GM21717 (cell line): ENCODE data around the gene IGF2.

Source experiments
- ATAC-seq: cut with Tn5 transposase; IDR thresholded peaks from one replicate; pipeline ENCODE4 v1.9.1; 2021; ENCODE audit warnings: mild to moderate bottlenecking, moderate library complexity; ENCODE audit not compliant: unreplicated experiment

The IGF2 gene

GRCh38 chr11:2169626-2170570, 30.7 kb upstream of the IGF2 start:
- ATAC-seq = no peak

DNA sequence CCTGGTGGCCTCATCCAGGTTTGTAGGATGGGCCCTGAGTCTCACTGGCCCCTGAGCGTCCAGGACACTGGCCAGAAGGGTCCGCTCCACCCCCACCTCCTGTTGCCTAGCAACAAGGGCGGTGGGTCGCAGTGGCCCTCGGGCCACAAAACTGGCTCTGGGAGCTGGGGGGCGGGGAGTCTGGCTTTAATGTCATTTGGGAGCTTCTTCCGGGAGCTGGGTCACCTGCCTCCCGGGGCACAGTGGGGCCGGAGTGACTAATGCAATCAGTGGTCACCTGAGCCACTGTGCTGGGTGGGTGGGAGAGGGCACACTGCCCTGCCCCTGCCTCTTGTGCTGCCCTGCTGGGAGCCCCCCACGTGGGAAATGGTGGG, 29.8 kb upstream of the IGF2 start:
- ATAC-seq = no peak

GRCh38 chr11:2168286-2169004, 29.3 kb upstream of the IGF2 start:
- no peak for ATAC-seq

GRCh38 chr11:2167141-2168045, 28.2 kb upstream of the IGF2 start:
- ATAC-seq = no peak

GRCh38 chr11:2166091-2166851, 27.1 kb upstream of the IGF2 start:
- no peak for ATAC-seq

DNA sequence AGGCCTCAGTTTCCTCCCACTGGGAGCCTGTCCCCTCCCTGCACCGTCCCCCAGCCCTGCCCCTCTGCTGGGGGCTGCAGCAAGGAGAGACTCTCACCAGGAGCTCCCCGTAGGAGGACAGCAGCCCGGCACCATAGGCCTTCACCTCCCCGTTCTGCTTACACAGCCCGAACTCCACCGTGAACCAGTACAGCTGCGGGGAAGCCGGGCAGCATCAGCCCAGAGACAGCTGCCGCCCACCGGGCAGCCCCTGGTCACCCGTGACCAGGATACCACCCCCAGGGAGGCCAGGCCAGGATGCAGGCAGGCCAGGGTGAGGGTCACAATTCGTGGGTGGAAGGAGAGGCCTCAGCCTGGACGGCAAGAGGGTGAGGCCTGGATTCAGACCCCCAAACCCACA, 26.4 kb upstream of the IGF2 start:
- ATAC-seq = no peak

DNA sequence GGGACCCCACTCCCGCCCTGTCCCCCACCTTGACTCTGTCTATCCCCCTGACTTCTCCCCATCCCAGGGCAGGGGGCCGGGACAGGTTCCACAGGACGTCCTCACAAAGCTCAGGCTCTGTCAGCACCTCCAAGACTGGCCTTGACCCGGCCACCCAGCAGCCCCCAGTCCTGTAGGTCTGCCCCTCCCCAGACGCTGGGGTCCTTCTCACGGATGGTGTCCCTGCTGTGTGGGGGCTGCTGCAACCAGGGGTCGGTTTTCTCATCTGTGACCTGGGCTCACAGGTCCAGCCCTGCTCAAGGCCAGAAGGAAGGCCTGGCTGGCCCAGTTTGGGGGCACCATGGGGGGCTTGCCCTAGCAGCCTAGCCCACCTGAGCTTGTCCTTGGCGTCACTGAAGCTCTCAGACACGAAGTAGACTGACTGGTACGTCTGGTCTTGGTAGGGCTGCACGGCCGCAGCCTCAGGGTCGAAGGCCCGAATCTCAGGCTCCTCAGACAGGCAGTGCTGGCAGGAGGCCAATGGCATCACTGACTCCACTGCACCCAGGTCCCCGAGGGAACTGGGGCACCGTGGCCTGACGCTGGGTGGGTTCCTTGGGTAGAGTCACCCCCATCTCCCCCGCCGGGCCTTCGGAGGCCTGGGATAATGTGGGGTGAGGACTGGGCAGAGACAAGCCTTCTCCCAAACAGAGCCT, 25.8 kb upstream of the IGF2 start:
- no peak for ATAC-seq

DNA sequence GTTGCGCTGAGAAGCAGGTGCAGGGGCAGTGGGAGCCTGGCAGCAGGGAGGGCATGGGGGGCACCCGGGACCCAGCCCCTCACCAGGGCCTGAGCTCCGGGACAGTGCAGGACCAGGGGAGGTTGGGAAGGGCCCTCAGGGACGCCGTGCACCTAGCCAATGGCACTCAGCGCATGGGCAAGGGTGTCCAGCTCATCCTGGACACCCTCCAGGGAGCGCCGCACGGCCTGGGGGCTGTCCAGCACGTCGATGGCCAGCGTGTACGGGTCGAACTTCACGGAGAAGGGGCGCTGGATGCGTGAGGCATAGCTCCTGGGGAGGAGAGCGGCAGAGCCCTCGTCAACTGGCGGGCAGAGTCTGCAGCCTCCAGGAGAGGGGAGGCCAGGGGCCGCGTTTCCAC, 24.9 kb upstream of the IGF2 start:
- no peak for ATAC-seq

- ATAC-seq = no peak
Observed at GRCh38 chr11:2163428-2163978, 24.3 kb upstream of the IGF2 start.

- ATAC-seq = no peak
Observed at GRCh38 chr11:2160736-2161259, 21.6 kb upstream of the IGF2 start, which contains the start of gene INS. TSS of gene INS (minus strand) at chr11:2161209. CDS start at chr11:2160971, 238 bp downstream.

DNA sequence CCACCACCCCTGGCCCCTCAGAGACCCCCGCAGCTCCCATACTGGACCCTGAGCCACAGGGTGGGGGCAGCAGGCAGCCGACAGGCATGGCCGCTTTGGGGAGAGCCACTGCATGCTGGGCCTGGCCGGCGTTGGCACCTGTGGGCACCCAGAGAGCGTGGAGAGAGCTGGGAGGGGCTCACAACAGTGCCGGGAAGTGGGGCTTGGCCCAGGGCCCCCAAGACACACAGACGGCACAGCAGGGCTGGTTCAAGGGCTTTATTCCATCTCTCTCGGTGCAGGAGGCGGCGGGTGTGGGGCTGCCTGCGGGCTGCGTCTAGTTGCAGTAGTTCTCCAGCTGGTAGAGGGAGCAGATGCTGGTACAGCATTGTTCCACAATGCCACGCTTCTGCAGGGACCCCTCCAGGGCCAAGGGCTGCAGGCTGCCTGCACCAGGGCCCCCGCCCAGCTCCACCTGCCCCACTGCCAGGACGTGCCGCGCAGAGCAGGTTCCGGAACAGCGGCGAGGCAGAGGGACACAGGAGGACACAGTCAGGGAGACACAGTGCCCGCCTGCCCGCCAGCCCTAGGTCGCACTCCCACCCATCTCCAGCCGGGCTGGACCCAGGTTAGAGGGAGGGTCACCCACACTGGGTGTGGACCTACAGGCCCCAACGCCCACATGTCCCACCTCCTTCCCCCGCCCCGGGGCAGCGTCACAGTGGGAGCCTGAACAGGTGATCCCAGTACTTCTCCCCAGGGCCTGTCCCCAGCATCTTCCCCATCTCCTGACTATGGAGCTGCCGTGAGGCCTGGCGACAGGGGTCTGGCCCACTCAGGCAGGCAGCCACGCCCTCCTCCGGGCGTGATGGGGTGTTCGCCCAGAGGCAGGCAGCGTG, 20.6 kb upstream of the IGF2 start:
- no peak for ATAC-seq

- no peak for ATAC-seq
Observed at GRCh38 chr11:2158966-2159365, 19.8 kb upstream of the IGF2 start.

- no peak for ATAC-seq
Observed at GRCh38 chr11:2158296-2158737, 19.1 kb upstream of the IGF2 start.

DNA sequence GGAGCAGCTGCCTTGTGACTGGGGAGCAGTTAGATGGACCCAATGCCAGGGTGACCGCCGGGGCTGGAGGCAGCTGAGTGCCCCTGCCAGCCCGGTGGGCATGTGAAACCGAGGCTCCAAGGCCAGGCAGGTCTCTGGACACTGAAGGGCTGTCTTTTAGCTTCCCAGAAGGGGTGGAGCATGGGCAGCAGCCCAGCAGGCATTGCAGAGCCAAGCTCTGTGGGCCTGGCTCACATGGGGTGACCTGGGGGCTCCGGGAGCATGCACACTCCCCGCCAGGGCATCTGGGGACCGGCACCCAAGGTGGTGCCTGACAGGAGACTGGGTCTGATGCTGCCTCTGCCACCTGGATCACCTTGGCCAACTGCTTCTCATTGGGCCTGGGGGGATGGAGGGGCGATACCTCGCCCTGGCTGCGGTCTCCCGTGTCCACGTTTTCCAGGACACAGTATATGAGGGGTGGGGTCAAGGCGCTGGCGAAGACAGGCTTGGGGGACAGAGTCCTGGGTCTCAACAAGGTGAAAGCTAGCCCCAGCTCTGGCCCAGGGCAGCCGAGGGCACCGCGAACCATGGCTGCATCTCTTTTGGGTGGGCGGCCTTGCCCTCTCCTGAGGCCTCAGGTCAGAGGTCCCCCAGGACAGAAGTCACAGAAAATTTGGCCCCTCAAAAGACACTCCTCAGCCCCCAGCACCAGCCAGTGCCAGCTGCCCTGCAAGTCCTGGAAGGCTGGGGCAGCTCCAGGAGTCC, 18.3 kb upstream of the IGF2 start:
- ATAC-seq = no peak

GRCh38 chr11:2156416-2157182, 17.4 kb upstream of the IGF2 start:
- no peak for ATAC-seq

GRCh38 chr11:2155511-2155910, 16.3 kb upstream of the IGF2 start:
- no peak for ATAC-seq

GRCh38 chr11:2154889-2155288, 15.7 kb upstream of the IGF2 start:
- ATAC-seq = no peak
